Lower leg skin (tissue), 3 donors: ENCODE results near the gene GUCY2D.

ENCODE experiments used
- CTCF ChIP-seq, 3 donors: fragments of 450-650 bp; IDR thresholded peaks; one replicate each; pipeline ENCODE4 v1.5.1; 2016; ENCODE audit warnings: antibody characterized with exemption in 3 of 3, mild to moderate bottlenecking in 3 of 3, moderate library complexity in 2 of 3
- POLR2A ChIP-seq, 2 donors: fragments of 450-650 bp; IDR thresholded peaks; one replicate each; pipeline ENCODE4 v1.6.1; 2016 to 2017; ENCODE audit warnings: antibody characterized with exemption in 2 of 2, mild to moderate bottlenecking in 1 of 2, moderate library complexity in 1 of 2

GRCh38 chr17:8066841-8067775 lies 64.7 kb downstream of the GUCY2D start:
- TF ChIP-seq CTCF (IDR thresholded peaks at IDR 0.05) (no peak), POLR2A (IDR thresholded peaks at IDR 0.05) (no peak)
